HG02981 (cell line): ENCODE measurements around the gene WBP2NL.
A peak's percentile ranks its signal among the peaks of the same experiment; 100 is the strongest.

Experiments
- ATAC-seq: cut with Tn5 transposase; IDR thresholded peaks from one replicate; pipeline ENCODE4 v1.9.1; 2021; ENCODE audit warnings: mild to moderate bottlenecking, moderate library complexity; ENCODE audit not compliant: unreplicated experiment

The WBP2NL gene

DNA sequence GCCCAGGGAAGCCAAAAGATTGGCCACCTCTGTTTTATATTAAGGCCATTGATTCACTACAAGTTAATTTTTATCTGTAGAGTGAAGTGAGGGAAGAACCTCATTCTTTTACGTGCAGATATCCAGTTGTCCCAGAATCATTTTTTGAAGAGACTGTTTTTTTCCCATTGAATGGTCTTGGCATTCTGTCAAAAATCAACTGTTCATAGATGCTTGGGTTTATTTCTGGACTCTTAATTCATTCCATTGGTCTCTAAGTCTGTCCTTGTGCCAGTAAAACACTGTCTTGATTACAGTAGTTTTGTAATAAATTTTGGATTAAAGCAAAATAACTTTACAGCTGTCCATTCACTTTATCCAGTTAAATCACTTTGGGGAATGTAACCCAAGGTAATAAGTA lies 26.8 kb downstream of the WBP2NL start:
- ATAC-seq = no peak

DNA sequence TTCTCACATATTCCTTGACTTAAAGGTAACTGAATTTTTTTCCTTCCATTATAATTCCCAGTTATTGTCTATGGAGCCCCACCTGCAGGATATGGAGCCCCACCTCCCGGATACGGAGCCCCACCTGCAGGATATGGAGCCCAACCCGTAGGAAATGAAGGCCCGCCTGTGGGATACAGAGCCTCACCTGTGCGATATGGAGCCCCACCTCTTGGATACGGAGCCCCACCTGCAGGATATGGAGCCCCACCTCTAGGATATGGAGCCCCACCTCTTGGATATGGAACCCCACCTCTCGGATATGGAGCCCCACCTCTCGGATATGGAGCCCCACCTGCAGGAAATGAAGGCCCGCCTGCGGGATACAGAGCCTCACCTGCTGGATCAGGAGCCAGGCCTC lies 28.1 kb downstream of the WBP2NL start:
- no peak for ATAC-seq

DNA sequence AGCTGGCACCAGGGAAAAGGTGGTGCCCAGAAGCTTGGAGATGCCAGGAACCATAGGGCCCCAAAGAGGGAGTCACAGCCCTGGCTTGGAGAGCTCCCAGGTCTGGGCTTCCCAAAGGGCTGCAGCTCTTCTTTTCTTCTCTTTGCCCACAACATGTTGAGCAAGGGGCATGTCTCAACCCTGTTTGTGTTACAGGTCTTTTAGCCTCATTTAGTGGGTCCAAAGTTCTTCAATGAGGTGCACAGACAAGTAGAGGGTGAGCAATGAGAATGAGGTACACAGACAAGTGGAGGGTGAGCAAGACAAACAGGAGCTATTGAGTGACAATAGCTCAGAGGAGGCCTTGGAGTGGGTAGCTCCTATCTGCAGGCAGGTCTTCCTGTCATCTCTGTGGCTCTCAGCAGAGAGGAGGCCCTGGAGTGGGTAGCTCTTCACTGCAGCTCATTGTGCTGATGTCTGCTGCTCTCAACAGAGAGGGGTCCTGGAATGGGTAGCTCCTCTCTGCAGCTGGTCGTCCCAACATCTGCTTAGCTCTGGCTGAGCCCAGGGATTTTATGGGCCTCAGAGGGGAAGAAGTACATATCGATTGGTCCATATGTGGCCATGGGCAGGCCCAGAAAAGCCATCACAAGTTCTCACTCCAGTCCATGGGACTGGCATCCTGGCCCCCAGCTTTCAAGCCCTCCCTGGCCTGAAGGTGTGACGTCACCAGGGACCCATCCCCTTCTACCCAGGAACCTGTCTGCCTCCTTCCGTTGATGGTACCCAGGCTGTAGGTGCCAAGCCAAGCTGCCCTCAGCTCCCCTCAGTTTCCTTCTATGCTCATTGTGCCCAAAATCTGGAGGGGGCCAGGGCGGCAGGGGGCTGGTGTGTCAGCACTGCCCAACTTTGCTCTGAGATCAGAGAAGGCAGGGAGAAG lies 34.9 kb downstream of the WBP2NL start:
- no peak for ATAC-seq

DNA sequence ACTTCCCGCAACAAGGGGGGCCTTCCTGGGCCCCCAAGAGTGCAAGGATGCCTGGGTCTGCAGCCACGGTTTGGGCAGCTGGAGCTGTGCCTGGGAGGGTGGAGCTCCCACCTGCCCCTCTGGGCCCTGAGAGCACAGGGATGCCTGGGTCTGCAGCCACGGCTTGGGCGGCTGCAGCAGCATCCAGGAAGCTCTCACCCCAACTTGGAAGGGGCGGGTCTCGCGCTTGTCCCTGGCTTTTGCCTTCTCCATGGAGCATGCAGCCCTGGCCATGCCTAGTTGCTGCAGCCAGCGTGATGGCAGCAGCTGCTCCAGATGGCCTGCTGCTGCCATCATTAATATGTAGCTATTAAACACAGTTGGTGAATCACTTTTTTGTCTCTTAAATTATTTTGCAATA lies 36.7 kb downstream of the WBP2NL start:
- ATAC-seq = no peak

DNA sequence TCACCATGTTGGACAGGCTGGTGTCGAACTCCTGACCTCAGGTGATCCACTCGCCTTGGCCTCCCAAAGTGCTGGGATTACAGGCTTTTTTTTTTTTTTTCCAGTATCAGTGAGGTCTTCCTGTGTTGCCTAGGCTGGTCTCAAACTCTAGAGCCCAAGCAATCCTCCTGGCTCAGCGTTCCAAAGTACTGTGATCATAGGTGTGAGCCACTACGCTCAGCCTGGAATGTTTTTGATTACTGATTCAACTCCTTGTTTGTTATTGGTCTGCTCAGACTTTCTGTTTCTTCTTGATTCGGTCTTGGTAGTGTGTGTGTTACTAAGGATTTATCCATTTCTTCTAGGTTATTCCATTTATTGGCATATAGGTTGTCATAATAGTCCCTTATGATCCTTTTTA lies 40.7 kb downstream of the WBP2NL start:
- no peak for ATAC-seq

DNA sequence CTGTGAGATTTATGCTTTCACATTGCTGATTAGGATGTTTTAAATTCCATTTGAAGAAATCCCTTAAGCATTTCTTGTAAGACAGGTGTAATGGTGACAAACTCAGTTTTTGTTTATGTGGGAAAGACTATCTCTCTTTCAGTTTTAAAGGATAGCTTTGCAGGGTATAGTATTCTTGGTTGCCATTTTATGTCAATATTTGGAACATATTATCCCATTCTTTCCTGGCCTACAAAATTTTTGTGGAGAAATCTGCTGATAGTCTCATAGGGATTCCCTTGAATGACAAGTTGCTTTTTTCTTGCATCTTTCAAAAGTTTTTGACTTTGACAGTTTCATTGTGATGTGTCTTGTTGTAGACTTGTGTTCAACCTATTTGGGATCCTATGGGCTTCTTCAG lies 43.2 kb downstream of the WBP2NL start:
- ATAC-seq = no peak

DNA sequence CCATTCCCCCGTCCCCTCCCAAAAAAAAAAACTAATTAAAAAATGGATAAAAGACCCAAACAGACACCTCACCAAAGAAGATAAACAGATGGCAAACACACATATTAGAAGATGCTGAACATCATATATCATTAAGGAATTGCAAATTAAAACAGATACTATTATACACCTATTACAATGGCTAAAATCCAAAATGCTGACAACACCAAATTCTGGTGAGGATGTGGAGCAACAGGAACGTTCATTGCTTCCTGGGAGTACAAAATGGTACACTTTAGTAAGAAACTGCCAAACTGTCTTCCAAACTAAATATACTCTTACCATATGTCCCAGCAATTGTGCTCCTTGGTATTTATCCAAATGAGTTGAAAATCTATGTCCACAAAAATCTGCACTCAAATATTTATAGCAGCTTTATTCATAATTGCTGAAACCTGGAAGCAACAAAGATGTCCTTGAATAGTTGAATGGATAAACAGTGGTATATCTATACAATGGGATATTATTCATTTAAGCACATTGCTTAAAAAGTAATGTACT lies 52.1 kb downstream of the WBP2NL start:
- ATAC-seq = no peak

DNA sequence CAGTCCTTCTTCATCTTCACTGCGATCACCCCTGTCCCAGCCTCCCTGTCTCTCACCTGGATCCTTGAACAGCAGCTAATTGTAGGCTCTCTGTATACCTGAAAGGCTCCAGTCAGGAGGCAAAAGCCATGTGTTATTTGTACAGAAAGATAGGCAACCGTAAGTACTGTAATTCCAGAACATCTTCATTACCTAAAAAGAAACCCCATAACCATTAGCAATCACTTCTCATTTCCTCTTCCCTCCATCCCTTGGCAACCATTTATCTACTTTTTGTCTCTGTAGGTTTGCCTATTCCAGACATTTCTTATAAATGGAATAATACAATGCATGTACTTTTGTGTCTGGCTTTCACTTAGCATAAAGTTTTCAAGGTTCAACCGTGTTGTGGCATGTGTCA lies 54.2 kb downstream of the WBP2NL start:
- ATAC-seq = no peak

DNA sequence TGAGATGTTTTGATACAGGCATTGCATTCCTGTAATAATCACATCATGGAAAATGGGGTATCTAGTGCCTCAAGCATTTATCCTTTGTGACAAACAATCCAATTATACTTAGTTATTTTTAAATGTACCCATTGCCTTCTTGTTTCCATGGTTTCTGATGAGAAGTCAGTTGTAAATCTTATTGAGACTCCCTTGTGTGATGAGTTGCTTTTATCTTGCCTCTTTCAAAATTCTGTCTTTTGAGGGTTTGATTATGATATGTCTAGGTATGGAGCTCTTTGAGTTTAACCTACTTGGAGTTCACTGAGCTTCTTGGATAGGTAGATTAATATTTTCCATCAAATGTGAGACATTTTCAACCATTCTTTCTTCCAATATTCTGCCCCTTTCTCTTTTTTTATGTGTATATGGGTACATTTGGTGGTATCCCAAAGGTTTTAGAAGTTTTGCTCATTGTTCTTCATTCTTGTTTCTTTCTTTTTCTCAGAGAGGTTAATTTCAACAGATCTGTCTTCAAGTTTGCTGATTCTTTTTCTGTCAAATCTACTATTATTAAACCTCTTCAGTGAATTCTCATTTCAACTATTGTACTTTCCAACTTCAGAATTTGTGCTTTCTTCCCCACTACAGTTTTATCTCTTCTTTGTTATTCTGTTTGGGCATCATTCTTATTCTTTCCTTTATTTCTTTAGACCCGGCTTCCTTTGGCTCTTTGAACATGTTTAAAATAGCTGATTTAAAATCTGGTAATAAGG lies 58.3 kb downstream of the WBP2NL start:
- no peak for ATAC-seq

DNA sequence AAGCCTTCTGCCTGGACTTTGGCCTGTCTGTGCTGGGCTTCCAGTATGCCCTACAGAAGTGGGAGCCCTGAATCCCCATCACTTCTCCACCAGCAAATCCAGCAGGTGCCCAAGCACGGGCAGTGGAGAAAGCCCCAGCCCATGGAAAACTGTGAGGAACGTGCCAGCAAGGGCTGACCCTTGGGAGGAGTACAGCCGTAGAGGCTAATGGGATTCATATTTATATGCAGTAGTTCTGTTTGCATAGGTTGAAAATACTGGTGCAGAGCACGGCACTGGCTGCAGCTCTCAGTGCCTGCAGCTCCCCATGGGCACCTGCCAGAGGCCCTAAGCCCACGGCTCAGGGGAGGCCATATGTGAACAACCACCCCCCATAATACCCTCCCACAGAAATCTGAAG lies 61.9 kb downstream of the WBP2NL start:
- ATAC-seq = no peak

DNA sequence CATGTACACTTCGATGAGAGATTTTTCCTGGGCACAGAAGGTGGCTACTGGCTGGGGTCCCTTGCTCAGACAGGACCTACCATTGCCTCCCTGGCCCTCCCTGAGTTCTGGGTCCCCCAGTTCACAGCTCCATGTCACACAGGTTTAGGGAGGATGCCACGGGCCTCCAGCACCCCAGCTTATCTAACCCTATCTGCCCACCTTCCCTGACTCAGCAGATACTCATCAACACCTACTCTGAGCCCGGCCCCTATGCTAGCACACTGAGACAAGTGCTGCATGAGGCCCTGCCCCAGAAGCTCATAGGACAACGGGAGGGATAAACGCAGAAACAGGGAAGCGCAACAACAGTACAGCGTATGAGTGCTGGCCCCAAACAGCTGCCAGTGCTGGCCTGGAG lies 62.5 kb downstream of the WBP2NL start:
- no peak for ATAC-seq

DNA sequence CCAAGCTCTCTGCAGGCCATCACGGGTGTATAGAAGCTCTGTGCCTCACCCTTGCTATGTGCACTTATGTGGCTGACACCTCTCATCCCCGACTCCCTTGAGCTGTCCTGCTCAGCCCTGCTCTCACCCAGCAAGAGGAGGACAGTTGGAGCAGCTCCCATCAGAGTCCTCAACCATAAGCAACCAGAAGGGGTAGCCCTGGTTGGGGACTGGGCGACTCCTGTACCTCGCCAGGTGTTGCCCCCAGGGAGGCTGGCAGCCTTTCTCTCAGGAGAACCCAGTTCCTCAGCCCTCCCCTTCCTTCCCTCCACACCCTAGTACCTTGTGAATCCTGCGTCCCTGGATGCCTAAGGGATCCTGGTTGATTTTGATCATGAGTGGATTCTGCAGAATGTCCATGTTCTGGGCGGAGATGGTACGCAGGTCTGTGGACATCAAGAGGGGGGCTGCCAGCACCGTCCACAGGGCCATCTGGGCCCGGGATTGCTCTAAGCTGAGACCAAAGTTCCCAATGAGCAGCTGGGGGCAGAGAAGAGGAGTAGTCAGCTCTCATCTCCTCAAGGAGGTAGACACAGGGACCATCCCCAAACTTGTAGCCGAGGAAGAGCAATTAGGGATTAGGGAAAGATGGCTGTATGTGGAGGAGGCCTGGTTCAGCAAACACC lies 64.0 kb downstream of the WBP2NL start:
- ATAC-seq = no peak

DNA sequence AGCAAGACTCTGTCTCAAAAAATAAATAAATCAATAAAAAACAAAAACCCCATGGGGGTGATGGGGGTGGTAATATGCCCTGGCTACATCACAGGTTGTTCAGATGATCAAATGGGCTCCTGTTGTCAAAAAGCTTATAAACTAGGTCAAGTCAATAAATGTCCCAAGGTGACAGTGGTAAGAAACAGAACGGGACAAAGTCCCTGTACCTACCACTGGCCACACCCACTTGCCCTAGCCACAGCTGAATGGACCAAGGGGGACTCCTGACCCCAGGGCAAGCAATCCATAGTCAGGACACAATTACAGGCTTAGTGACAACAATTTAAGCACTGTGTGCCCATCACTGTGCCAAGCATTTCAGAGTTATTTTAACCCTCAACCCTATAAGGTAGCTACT lies 66.0 kb downstream of the WBP2NL start:
- ATAC-seq = no peak

DNA sequence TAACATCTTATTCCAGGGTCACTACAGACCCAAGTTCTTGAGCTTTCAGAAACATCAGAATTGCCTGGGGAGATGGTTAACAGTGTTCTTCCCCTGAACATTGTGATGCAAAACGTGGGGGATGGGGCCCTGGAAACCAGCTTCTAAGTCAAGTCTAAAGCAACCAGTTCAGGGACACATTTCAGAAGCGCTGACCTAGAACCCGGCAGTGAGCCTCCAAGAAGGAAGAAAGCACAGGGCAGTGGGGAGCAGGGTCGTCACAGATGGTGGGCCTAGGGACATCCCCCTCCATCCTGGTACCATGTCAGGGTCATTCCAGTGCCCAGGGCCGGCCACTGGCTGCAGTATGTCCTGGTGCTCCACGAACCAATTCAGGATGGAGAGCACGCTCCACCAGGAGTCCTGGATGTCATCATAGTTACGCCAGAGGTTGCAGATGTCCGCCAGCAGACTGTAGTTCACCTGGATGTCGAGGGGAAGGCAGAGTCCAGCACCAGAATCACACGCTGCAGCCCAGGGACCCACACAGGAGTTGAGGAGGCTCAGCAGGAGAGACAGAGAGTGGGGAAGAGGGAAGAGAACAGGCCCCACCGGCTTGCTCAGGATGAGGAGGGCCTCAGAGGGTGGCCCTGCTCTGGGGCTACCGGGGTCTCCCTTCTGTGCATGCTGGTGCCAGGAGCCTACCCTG lies 67.0 kb downstream of the WBP2NL start:
- no peak for ATAC-seq

DNA sequence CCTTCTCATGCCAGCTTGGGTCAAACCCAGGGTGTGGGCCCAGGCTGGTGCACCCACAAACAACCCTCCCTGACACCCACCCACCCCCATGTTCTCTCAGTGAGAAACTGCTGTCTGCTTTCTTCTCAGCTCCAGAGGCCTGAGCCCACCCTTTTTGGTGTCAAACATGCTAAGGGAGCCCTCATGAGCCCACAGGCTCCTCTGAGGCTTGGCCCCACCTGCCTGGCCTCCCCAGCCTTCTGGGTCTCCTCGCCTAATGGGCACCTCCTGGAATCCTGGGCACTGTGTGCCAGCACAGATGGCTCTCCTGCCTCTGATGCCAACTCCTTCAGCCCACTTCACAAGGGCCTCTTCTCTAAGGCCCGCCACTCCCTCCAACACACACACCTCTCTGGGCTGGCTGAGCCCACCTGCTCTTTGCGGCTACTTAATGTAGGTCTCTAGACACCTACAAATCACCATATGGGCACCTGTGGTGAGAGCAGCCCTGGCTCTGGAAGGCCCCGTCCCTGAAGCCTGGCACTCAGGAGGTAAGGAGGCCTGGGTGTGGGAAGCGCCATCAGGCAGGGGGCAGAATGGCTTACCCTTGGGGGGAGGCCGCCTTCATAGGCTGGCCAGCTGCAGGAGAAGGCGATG lies 67.7 kb downstream of the WBP2NL start:
- no peak for ATAC-seq

DNA sequence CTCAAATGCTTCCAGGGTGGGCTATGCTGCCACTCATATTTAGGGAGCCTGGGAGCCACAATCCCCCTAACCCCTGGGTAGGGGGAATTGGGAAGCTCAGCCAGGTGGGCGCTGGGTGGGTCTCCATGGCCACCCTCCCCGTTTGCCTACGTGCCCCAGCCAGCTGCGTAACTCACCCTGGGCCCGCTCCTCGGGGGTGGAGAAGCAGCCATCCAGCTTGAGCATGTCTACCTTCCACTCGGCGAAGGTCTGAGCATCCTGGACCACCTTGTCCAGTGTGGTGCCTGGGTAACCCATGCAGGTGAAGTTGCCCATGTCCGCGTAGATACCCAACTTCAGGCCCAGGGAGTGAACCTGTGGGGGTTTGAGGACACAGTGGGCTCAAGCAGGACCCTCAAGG lies 68.3 kb downstream of the WBP2NL start:
- no peak for ATAC-seq

DNA sequence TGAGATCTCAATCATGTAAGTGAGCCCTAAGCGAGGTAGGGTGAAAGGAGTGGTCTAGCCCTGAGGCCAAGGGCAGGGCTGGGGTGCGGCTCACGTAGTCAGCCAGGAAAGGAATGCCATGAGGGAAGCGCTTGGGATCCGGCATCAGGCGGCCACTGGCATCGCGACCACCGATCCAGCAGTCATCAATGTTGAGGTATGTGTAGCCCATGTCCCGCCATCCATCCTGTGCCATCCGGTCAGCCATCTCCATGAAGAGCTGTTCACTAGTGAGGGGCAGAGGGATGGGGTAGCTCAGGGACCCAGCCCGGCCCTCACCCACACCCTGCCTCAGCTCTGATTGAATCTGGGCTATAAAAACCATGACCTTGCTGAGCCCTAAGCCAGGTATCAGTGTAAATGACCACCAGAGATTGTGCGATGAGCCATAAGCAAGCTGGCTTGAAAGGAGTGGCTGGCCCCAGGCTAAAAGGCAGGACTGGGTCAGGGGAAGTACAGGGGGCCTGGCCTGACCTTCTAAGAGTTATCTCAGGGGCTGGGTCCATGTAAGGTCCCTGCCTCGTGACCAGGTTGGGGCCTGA lies 69.2 kb downstream of the WBP2NL start:
- no peak for ATAC-seq

DNA sequence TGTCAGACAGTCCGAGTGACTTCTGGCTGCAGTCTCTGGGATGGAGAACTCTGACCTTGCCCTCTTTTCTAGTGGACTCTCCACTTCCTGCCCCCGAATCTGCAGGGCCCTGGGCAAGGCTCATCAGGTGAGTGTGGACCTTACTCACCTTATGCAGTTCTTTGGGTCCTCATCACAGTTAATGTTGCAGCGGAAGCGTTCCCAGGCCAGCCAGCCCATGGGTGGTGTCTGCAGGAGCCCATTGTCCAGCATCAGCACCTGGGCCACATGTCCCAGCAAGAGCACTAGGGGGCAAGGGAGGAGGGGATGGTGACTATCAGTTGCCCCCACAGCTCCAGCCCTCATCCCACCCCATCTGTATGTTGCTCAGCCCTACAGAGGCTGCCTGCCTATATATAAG lies 69.7 kb downstream of the WBP2NL start:
- ATAC-seq = no peak

DNA sequence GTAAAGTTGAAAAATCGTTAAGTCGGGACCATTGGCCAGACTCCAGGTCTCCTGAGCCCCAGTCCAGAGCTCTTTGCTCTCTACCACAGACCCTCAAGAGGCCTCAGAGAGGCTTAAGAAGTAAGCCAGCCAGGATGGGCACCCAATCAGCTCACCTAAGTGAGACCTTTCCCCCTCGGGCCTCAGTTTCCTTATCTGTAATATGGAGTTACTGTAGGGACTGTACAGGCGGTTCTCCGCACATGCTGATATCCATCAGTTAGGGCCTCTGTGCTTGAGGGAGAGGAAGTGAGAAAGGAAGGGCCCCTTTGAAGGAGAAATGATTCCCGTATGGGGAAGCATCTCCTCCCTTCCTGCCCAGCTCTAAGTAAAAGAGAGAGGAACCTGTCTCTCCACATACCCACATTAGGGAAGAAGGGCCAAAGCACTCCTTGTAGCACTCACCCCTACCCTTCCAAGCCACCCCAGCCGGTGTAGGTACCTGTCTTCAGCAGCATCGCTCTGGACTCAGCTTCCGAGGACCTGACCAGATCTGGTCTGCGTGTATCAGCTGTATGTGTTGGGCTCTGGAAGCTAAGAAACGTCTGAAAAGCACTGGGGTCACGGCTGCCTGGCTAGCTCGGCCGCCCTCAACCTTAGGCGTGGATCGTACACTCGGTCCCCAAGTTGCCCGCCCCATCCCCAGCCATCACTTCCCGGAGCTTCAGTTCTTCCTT lies 71.4 kb downstream of the WBP2NL start:
- ATAC-seq = peak; percentile 6
